GM10266 (cell line): ENCODE results near the gene TMEM212.

Experiments
- DNase-seq: peaks from one replicate; pipeline ENCODE4 v3.0.0; 2012; ENCODE audit errors: extremely low spot score
- TF ChIP-seq, protein P1 (sequence below): IDR thresholded peaks from 2 replicates; pipeline ENCODE4 v1.5.1; 2012; ENCODE audit warnings: mild to moderate bottlenecking, low read depth; ENCODE audit not compliant: control insufficient read depth, insufficient read depth; ENCODE audit errors: missing control alignments

The TMEM212 gene

DNA sequence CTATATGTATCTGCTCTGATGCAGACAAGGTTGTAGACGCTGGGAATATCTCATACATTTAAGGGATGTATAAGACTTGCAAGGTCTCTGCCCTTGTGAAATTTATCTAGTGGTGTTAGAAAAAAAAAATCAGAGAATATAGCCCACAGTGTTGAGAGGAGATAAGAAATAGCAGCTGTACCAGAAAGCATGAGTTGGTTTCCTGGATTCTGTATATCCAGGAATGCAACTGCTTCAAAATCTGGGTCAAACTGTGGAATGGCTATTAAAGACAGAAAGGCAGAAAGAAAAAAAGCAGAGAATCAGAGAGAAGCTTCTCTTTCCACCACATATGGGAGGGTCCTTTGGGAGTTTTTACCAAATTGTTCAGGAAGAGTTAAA is 1.5 kb upstream of the TMEM212 start:
- TF ChIP-seq, protein P1, sequence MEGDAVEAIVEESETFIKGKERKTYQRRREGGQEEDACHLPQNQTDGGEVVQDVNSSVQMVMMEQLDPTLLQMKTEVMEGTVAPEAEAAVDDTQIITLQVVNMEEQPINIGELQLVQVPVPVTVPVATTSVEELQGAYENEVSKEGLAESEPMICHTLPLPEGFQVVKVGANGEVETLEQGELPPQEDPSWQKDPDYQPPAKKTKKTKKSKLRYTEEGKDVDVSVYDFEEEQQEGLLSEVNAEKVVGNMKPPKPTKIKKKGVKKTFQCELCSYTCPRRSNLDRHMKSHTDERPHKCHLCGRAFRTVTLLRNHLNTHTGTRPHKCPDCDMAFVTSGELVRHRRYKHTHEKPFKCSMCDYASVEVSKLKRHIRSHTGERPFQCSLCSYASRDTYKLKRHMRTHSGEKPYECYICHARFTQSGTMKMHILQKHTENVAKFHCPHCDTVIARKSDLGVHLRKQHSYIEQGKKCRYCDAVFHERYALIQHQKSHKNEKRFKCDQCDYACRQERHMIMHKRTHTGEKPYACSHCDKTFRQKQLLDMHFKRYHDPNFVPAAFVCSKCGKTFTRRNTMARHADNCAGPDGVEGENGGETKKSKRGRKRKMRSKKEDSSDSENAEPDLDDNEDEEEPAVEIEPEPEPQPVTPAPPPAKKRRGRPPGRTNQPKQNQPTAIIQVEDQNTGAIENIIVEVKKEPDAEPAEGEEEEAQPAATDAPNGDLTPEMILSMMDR: no peak
- DNase-seq: no peak

DNA sequence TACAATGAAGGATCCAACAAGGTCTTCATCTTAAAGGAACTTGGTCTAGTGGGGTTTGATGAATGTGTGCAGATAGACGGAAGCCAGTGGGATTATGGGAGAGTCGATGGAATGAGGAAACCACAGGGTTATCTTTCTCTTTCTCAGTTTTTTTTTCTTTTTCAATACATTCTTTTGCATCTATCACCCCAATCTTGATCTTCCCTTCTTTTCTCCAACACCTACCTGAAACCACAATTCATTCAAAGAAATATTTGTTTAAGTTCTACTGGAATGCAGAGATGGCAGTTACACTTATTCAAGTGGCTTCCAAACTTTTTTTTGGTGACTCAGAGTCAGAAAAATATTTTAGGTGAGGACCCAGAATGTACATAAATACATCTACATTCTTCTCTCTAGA is 1.7 kb downstream of the TMEM212 start:
- TF ChIP-seq, protein P1: no peak
- no peak for DNase-seq

DNA sequence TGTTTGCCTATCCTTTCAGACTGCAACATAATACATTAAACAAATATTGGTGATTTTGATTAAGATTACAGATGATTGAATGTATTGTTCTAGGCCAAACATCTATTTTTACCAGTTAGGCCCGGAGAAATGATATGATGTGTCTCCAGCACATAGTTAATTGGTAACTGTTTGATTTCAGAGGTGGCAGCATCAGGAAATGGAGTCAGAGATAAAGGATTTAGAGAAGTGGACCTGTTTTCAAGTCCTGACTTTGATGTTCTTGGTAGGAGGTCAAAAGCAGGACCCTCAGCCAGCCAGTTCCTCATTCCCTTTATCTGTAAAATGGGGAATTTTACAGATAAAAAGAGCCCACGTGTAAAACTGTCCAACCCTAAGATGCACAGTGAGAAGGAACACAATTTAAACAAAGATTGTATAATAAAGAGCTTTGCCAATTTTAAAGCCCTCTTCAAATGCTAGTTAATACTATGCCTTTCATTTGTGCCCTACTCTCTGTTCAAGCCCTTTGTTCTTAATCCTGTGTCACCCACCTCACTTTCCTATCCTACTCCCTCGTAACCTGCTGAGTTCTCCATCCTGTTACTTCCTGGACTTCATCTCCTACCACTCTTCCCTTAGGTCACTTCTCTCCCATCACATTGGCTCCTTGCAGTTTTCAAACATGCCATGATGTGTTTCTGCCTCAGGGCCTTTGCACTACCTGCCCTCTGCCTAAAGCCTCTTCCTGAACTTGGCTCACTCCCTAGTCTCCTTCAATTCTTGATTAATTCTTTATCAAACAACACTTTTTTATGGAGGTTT is 2.5 kb downstream of the TMEM212 start:
- no peak for DNase-seq
- TF ChIP-seq, protein P1: no peak

DNA sequence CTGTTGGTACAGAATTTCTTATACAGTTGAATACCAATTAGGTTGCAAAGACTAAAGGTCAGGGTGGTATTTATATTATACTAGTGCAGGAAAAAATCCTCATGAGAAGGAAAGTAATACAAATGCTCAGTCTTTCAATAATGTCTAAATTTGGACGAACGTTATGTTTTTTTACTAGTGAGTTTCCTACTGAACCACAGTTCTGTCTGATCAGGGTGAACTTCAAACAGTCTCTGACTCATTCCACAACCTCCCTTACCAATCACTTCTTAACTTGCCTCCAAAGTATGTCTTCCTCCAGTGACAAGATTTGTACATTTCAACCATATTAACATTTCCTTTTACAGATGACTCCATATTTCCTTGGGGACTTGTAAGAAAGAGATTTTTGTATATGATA is 3.4 kb downstream of the TMEM212 start:
- TF ChIP-seq, protein P1: no peak

DNA sequence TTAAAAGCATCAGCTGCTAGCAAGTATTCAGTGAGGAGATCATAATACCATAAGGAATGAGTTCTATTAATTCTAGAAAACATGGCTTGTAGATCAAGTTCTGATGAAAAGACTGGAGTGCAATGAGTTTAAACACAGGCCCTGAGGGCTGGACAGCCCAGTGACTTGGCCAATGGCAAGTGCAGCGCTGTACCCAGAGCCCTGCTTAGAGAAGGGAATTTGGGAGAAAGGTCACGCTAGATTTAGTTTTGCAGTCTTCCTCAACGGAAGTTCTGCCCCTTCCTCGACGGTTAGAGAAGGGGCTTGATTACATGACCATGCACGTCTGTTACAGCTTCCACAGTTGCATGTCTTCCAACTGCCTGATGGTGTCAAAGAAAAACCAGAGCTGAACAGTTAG is 4.0 kb downstream of the TMEM212 start:
- TF ChIP-seq, protein P1: no peak
- DNase-seq: no peak

More for the DNA sequence above, 3.4 kb downstream of the TMEM212 start:
- peak; percentile 82 for DNase-seq

DNA sequence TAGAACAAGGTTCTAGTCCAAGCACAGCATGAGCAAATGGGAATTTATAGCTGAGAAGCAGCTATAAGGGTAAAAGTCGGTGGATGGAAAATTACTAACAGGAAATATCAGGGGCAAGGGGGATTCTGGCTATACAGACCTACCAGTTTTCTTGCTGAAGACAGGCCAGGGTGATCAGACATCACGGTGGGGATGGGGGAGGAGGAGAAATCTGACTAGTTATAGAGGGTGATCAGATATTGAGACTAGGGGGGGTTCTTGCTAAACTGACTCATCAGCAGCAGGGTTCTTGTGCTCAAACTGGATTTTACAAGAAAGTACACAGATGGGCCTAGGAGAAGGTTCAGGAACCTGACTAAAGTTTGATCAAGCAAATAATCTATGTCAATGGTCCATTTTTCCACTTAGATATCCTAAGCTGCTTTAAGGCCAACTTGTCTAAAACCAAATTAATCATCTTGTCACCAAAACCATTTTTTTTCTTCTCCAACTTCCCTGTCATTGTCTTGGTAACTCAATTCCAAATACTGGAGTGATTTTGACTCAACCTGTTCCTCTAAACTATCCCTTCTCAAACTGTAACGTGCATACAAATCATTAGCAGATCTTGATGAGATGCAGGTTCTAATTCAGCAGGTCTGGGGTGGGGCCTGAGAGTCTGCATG is 4.6 kb downstream of the TMEM212 start:
- TF ChIP-seq, protein P1: no peak
- DNase-seq: no peak
